Type B pancreatic cell (in vitro differentiated cells): ENCODE data around the gene EEF1AKMT1. TPM values are rescaled to one million over a fixed set of nuclear protein-coding genes. Genes with fewer than 3 reads are reported as not detected.

Experiments used
- DNase-seq: peaks from one replicate; pipeline ENCODE4 v3.0.0; 2021; ENCODE audit warnings: mixed read lengths; ENCODE audit not compliant: unreplicated experiment; ENCODE audit errors: extremely low spot score
- H3K27ac Mint-ChIP-seq: 2 replicates; pipeline ENCODE4 v1.8.0; 2021; ENCODE audit warnings: mild to moderate bottlenecking, mixed read lengths
- H3K27me3 Mint-ChIP-seq: 2 replicates; pipeline ENCODE4 v1.8.0; 2021; ENCODE audit warnings: mixed read lengths
- H3K36me3 Mint-ChIP-seq: 2 replicates; pipeline ENCODE4 v1.8.0; 2021; ENCODE audit warnings: mixed read lengths
- H3K4me1 Mint-ChIP-seq: one replicate; pipeline ENCODE4 v1.8.0; 2021; ENCODE audit warnings: mixed read lengths; ENCODE audit not compliant: unreplicated experiment
- H3K4me3 Mint-ChIP-seq: 2 replicates; pipeline ENCODE4 v1.8.0; 2021; ENCODE audit warnings: mild to moderate bottlenecking, mixed read lengths
- H3K9me3 Mint-ChIP-seq: 2 replicates; pipeline ENCODE4 v1.8.0; 2021; ENCODE audit warnings: mixed read lengths
- total RNA-seq: library from RNA; stranded (reverse); gene quantifications from 2 replicates; pipeline ENCODE4 v1.2.1, GENCODE V29; 2021; ENCODE audit warnings: low replicate concordance
- TF ChIP-seq, protein P1 (sequence below): fragments of 200-600 bp; sonication (generic); conservative IDR thresholded peaks from 2 replicates; pipeline ENCODE4 v1.5.0; 2021; ENCODE audit warnings: antibody characterized with exemption, mild to moderate bottlenecking

The EEF1AKMT1 gene
- total RNA-seq, 1 donor from 2014 or later = 11.3 TPM

DNA sequence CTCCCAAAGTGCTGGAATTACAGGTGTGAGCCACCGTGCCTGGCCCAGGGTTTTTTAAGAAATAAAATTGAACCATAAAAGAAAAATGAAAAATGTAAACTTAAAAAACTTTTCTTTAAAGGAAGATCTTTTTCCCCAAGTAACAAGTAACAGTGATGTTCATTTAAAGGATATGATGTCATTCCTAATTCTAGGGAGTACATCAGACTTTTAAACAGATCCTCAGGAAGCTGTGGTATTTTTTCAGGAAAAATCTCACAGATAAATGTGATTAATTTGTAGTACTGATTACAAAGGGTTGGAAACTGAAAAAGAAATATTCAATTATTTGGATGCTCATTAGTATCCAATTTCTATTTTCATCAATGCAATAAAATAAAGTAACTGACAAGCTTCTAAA lies 14.6 kb upstream of the EEF1AKMT1 start:
- no peaks in the 10 kb centered on the region for H3K4me1 Mint-ChIP-seq
- no peaks in the 10 kb centered on the region for H3K9me3 Mint-ChIP-seq
- no peak for DNase-seq
- no peak overlapping the region for H3K4me3 Mint-ChIP-seq
- TF ChIP-seq, protein P1, sequence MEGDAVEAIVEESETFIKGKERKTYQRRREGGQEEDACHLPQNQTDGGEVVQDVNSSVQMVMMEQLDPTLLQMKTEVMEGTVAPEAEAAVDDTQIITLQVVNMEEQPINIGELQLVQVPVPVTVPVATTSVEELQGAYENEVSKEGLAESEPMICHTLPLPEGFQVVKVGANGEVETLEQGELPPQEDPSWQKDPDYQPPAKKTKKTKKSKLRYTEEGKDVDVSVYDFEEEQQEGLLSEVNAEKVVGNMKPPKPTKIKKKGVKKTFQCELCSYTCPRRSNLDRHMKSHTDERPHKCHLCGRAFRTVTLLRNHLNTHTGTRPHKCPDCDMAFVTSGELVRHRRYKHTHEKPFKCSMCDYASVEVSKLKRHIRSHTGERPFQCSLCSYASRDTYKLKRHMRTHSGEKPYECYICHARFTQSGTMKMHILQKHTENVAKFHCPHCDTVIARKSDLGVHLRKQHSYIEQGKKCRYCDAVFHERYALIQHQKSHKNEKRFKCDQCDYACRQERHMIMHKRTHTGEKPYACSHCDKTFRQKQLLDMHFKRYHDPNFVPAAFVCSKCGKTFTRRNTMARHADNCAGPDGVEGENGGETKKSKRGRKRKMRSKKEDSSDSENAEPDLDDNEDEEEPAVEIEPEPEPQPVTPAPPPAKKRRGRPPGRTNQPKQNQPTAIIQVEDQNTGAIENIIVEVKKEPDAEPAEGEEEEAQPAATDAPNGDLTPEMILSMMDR = no peak
- no peak overlapping the region for H3K27ac Mint-ChIP-seq
- H3K36me3 Mint-ChIP-seq = peaks cover 29% of the 10 kb centered on the region
- no peaks in the 10 kb centered on the region for H3K27me3 Mint-ChIP-seq

DNA sequence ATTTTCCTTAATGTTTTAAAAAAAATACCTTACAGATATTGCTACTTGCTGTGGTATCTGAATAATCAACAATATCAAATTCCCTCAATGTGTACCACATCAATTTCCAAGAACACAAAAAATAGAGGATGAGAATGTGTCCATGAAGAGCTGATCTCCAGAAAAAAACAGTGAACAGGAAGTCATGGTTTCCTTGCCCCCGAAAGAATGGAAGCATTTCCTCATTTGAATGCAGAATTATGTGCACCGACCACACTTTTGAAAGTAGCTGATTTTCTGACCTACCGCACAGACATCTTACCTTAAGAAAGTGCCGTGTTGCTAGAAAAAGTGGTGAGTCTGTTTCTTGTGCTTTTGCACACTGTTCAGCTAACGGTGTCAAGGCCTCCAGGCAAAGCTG lies 13.4 kb upstream of the EEF1AKMT1 start:
- peaks cover 26% of the 10 kb centered on the region for H3K36me3 Mint-ChIP-seq
- DNase-seq = no peak
- no peaks in the 10 kb centered on the region for H3K9me3 Mint-ChIP-seq
- H3K4me3 Mint-ChIP-seq = no peak overlapping the region
- no peak overlapping the region for H3K27ac Mint-ChIP-seq
- TF ChIP-seq, protein P1 = no peak
- H3K4me1 Mint-ChIP-seq = no peaks in the 10 kb centered on the region
- H3K27me3 Mint-ChIP-seq = no peaks in the 10 kb centered on the region

- Mint-ChIP-seq H3K4me3 (no peak overlapping the region), H3K36me3 (peaks cover 13% of the 10 kb centered on the region), H3K27me3 (no peaks in the 10 kb centered on the region), H3K4me1 (no peaks in the 10 kb centered on the region), H3K9me3 (no peaks in the 10 kb centered on the region), H3K27ac (no peak overlapping the region)
- TF ChIP-seq, protein P1 = no peak
- DNase-seq = no peak
Measured at GRCh38 chr13:20782116-20782708, 8.5 kb upstream of the EEF1AKMT1 start.

GRCh38 chr13:20780317-20780716 lies 6.6 kb upstream of the EEF1AKMT1 start:
- Mint-ChIP-seq H3K36me3 (peaks cover 7% of the 10 kb centered on the region), H3K27ac (no peak overlapping the region), H3K4me3 (no peak overlapping the region), H3K9me3 (no peaks in the 10 kb centered on the region), H3K4me1 (no peaks in the 10 kb centered on the region), H3K27me3 (no peaks in the 10 kb centered on the region)
- no peak for DNase-seq
- TF ChIP-seq, protein P1 = no peak

DNA sequence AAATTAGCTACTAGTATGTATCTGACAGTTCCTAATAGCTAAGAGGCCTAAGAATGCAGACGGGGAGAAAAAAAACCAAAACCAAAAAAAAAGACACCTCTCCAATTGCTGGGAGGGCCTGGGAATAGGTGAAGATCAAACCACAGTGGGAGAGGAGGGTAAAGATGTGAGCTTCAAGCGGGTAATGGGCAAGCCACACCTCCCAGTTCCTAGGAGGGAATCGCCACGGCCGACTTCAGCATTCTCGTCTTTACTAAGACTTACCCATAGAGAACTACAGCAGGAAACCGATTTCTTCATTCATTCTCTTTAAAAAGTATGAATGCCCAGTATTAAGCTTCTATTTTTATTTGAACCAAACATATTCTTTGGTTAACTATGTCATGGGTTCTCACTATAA lies 5.6 kb upstream of the EEF1AKMT1 start:
- Mint-ChIP-seq H3K27ac (no peak overlapping the region), H3K27me3 (no peaks in the 10 kb centered on the region), H3K4me1 (no peaks in the 10 kb centered on the region), H3K4me3 (no peak overlapping the region), H3K36me3 (peaks cover 7% of the 10 kb centered on the region), H3K9me3 (no peaks in the 10 kb centered on the region)
- DNase-seq = no peak
- TF ChIP-seq, protein P1 = no peak

DNA sequence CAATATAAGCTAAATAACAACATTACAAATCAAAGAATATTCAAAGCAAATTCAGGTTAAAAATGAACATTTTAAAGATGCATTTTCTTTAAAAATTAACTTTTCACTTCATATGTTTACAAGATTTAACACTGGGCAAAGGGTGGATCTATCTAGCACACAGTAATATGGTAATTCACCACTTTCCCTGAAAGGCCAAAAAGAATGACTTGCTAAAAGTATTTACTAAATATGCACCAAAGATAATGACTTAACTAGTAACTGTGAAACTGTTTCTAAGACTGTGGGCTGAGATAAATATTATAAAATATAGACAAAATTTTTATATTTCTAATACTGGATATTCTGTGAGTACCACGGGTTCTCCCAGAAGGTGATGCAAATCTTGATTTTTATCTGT lies 4.5 kb upstream of the EEF1AKMT1 start:
- Mint-ChIP-seq H3K36me3 (no peaks in the 10 kb centered on the region), H3K27ac (no peak overlapping the region), H3K27me3 (no peaks in the 10 kb centered on the region), H3K4me1 (peaks cover 4% of the 10 kb centered on the region), H3K9me3 (no peaks in the 10 kb centered on the region), H3K4me3 (no peak overlapping the region)
- no peak for DNase-seq
- TF ChIP-seq, protein P1 = no peak
